HepG2 (cell line): Measurements from ENCODE around the gene TUBG1. TPM values are rescaled to one million over a fixed set of nuclear protein-coding genes. Genes with fewer than 3 reads are reported as not detected.
A peak's percentile ranks its signal among the peaks of the same experiment; 100 is the strongest.

Experiments used
- ATAC-seq: fragments of 200-7000 bp; cut with Tn5 transposase; 3 replicates; pipeline ENCODE4 v1.9.1; 2020; ENCODE audit warnings: mild to moderate bottlenecking, moderate library complexity
- BruUV-seq: library from RNA; stranded (reverse); fragments of 400-500 nt; replicated peaks from 2 replicates; lab custom pipeline; 2021; lab: Mats Ljungman, UMichigan
- CTCF ChIA-PET: fragments of 300-600 bp; formaldehyde crosslinking; extraction: SDS; loops from one replicate; lab custom pipeline; 2021; ENCODE audit warnings: low total read pairs, inconsistent platforms, low intra/inter-chr PET ratio; lab: Yijun Ruan, JAX
- POLR2A ChIA-PET: fragments of 350-600 bp; sonication (Branson Sonifier 250); formaldehyde crosslinking; loops from one replicate; lab custom pipeline; 2020; ENCODE audit warnings: antibody characterized with exemption, inconsistent platforms; lab: Yijun Ruan, JAX
- DNase-seq: peaks from one replicate; pipeline ENCODE4 v3.0.0-alpha.2; 2015; ENCODE audit warnings: low spot score
- FAIRE-seq: peaks from 3 replicates; lab custom pipeline; 2011; peaks lifted over from hg19 to GRCh38; lab: Jason Lieb, UNC
- H2AFZ ChIP-seq: one replicate; pipeline ENCODE4 v1.6.1; 2011; ENCODE audit warnings: low read length, inconsistent platforms
- H3K27ac ChIP-seq: fragments of 300-600 bp; 3 replicates; pipeline ENCODE4 v1.8.0; 2011; ENCODE audit warnings: mixed run types, mild to moderate bottlenecking, mixed read lengths, low read length, inconsistent platforms; ENCODE audit not compliant: insufficient read depth; ENCODE audit errors: extremely low read length
- H3K27me3 ChIP-seq, 2 experiments: fragments of 200-600 bp in 1 of 2; 2 replicates in 1 of 2; 3 replicates in 1 of 2; pipeline versions ENCODE4 v1.6.0 to v1.8.0; 2011; ENCODE audit warnings: low read length in 2 of 2, mild to moderate bottlenecking in 2 of 2, moderate library complexity in 2 of 2, inconsistent platforms in 1 of 2; ENCODE audit not compliant: insufficient read depth in 2 of 2, control insufficient read depth in 1 of 2
- H3K36me3 ChIP-seq, 2 experiments: fragments of 200-600 bp in 1 of 2; replicated peaks in 1 of 2; 2 replicates in 1 of 2; 3 replicates in 1 of 2; pipeline versions ENCODE4 v1.5.1 to v1.8.0; 2011; ENCODE audit warnings: low read length in 2 of 2, inconsistent platforms in 1 of 2; ENCODE audit not compliant: insufficient read depth in 2 of 2, control insufficient read depth in 1 of 2
- H3K4me1 ChIP-seq: 2 replicates; pipeline ENCODE4 v1.5.1; 2012; ENCODE audit warnings: low read length, inconsistent platforms; ENCODE audit not compliant: insufficient read depth
- H3K4me2 ChIP-seq: 2 replicates; pipeline ENCODE4 v1.6.0; 2011; ENCODE audit warnings: low read depth, low read length, inconsistent platforms
- H3K4me3 ChIP-seq, 3 experiments: fragments of 200-600 bp in 1 of 3; sonication (generic), shearing (Covaris generic) in 1 of 3; replicated peaks in 1 of 3; 2 replicates each; pipeline ENCODE4 v1.5.1; 2011 to 2016; ENCODE audit warnings: low read length in 3 of 3, inconsistent platforms in 2 of 3, low read depth in 2 of 3, mild to moderate bottlenecking in 2 of 3, control low read depth in 1 of 3, mixed read lengths in 1 of 3; ENCODE audit not compliant: insufficient read depth in 1 of 3
- H3K79me2 ChIP-seq: one replicate; pipeline ENCODE4 v1.6.1; 2011; ENCODE audit warnings: low read length, inconsistent platforms; ENCODE audit not compliant: insufficient read depth
- H3K9ac ChIP-seq: 2 replicates; pipeline ENCODE4 v1.6.0; 2011; ENCODE audit warnings: mild to moderate bottlenecking, low read depth, low read length, inconsistent platforms; ENCODE audit not compliant: insufficient read depth
- H3K9me3 ChIP-seq: 2 replicates; pipeline ENCODE4 v1.5.1; 2012; ENCODE audit warnings: mild to moderate bottlenecking, low read length
- H4K20me1 ChIP-seq: 2 replicates; pipeline ENCODE4 v1.6.0; 2011; ENCODE audit warnings: inconsistent platforms, mild to moderate bottlenecking, low read length, moderate library complexity; ENCODE audit not compliant: insufficient read depth
- EP300 ChIP-seq, 3 experiments: sonication (generic) in 1 of 3; formaldehyde crosslinking in 1 of 3; IDR thresholded peaks; 2 replicates each; pipeline versions ENCODE4 v1.5.1 to v1.6.1; 2011 to 2020; ENCODE audit warnings: low read depth in 2 of 3, low read length in 2 of 3, borderline replicate concordance in 1 of 3, improper control_type of control experiment in 1 of 3, mild to moderate bottlenecking in 1 of 3, missing genetic modification reagents in 1 of 3, moderate library complexity in 1 of 3
- GFI1 ChIP-seq: sonication (generic); formaldehyde crosslinking; IDR thresholded peaks from 2 replicates; pipeline ENCODE4 v1.5.0; 2020; ENCODE audit warnings: missing genetic modification reagents, mild to moderate bottlenecking, borderline replicate concordance
- KDM2A ChIP-seq: sonication (generic); formaldehyde crosslinking; IDR thresholded peaks from 2 replicates; pipeline ENCODE4 v1.4.0; 2020; ENCODE audit warnings: low read depth, missing genetic modification reagents, borderline replicate concordance
- POLR2A ChIP-seq, 2 experiments: IDR thresholded peaks; 2 replicates each; pipeline ENCODE4 v1.6.1; 2011; ENCODE audit warnings: low read depth in 2 of 2, low read length in 2 of 2, mild to moderate bottlenecking in 1 of 2, moderate library complexity in 1 of 2; ENCODE audit not compliant: insufficient read depth in 1 of 2
- POLR2AphosphoS5 ChIP-seq: IDR thresholded peaks from 2 replicates; pipeline ENCODE4 v1.6.1; 2012; ENCODE audit warnings: low read depth, low read length
- POLR2G ChIP-seq: fragments of 200-400 bp; formaldehyde crosslinking; IDR thresholded peaks from 2 replicates; pipeline ENCODE4 v1.6.1; 2018; ENCODE audit warnings: mild to moderate bottlenecking, low read depth, low read length, moderate library complexity
- ZNF121 ChIP-seq: sonication (generic); formaldehyde crosslinking; IDR thresholded peaks from 2 replicates; pipeline ENCODE4 v1.5.0; 2020; ENCODE audit warnings: mild to moderate bottlenecking, missing genetic modification reagents
- ZNF652 ChIP-seq: IDR thresholded peaks from 2 replicates; pipeline ENCODE4 v1.6.1; 2016; ENCODE audit warnings: low read depth, borderline replicate concordance
- WGBS: methylation state at CpG from one replicate; pipeline ENCODE4 v1.1.6; 2017; ENCODE audit warnings: low lambda C conversion rate; 5-methylcytosine and 5-hydroxymethylcytosine counted together
- in situ Hi-C: cut with HindIII; loops from 2 replicates; pipeline ENCODE4 v1.10.0; 2017; ENCODE audit warnings: low pct_unique_long_range_greater_than_20kb; ENCODE audit not compliant: extremely low pct_ligation_motif_present
- intact Hi-C: fragments of 100-400 bp; cut with micrococcal nuclease; formaldehyde crosslinking; loops from one replicate; pipeline ENCODE4 v1.10.0; 2022; ENCODE audit not compliant: unreplicated experiment
- polyA plus RNA-seq, 8 experiments: library from polyadenylated mRNA; depleted of rRNA in 3 of 8; stranded (reverse) in 7 of 8; unstranded in 1 of 8; fragments of >200 nt; fragmentation: Illumina TruSeq in 4 of 8; extraction: Trizol in 4 of 8; gene quantifications; 2 replicates each; pipeline versions ENCODE4 v1.2.1 to v1.2.3, GENCODE V29; 2011 to 2016; ENCODE audit warnings: low read depth in 4 of 8, missing spikeins in 1 of 8, mixed read lengths in 1 of 8; ENCODE audit not compliant: insufficient read depth in 1 of 8
- total RNA-seq, 5 experiments: library from RNA; depleted of rRNA; stranded (reverse); fragments of >200 nt; fragmentation: Illumina TruSeq; extraction: Trizol; gene quantifications; 2 replicates each; pipeline ENCODE4 v1.2.3, GENCODE V29; 2016; ENCODE audit warnings: low read depth in 1 of 5
- TF ChIP-seq, protein P1 (sequence below): sonication (generic); formaldehyde crosslinking; IDR thresholded peaks from 2 replicates; pipeline ENCODE4 v1.4.0; 2020; ENCODE audit warnings: mild to moderate bottlenecking, missing genetic modification reagents

The TUBG1 gene
- total and polyA plus RNA-seq, 2 of the 13 experiments (the other 11 are each of a cell fraction or from before 2014, with no cell fraction given): 74.1 to 137 TPM

DNA sequence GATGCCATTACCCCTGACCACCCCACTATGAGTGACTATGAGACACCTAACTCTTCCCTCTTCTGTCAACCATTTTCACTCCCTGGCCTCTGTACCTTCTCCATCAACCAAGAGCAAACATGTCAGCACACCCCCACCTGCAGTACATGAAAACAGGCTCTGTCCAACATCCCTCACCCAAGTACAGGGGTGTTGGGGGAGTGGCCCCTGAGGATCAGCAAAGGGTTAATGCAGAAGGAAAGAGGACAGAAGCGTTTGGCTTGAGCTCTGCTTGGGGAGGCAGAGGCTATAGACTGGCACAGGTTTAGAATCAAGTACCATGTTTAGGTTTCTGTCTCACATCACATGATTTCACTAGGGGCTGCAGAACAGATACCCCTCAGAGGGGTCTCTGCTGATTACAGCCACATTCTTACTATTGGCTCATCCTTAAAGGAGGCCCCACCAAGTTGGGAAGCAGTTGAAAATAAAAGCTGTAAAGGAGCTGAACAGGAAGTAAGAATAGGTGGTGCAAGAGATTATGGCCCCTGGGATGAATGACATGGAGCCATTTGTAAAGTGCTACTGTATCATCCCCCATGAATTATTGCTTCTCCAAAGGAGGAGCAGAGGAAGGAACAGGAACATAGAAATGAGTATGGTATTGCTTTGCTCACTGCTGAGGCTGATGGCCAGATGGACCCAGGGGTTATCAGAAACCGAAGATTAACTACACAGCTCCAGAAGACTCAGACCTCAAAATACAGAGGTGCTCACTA lies 29.5 kb upstream of the TUBG1 start:
- in situ Hi-C loops (no loop called here), intact Hi-C loops (loop anchor here (2.0 to 5.0 kb wide), 2 partner anchors 101 to 182 kb away; partner anchors contain the start of genes CCR10 and RAMP2)
- H3K9me3 ChIP-seq: no peaks in the 10 kb centered on the region
- H3K4me2 ChIP-seq: no peak overlapping the region
- H3K79me2 ChIP-seq: peaks cover 23% of the 10 kb centered on the region
- H2AFZ ChIP-seq: no peak overlapping the region
- ATAC-seq (no peak), FAIRE-seq (no peak), DNase-seq (no peak)
- no peak for TF ChIP-seq ZNF121 (CRISPR knock-in tag)
- TF ChIP-seq GFI1 (CRISPR knock-in tag): 0 out of 2 replicates have a peak, but pooled peaks have one; percentile 22
- TF ChIP-seq POLR2G: peak; percentile 44; the same call in 1 of the 2 replicates
- peak; percentile 86 for TF ChIP-seq ZNF652 (CRISPR knock-in tag)
- peak; percentile 30; the same call in 1 of the 2 replicates for TF ChIP-seq POLR2AphosphoS5
- TF ChIP-seq, protein P1, sequence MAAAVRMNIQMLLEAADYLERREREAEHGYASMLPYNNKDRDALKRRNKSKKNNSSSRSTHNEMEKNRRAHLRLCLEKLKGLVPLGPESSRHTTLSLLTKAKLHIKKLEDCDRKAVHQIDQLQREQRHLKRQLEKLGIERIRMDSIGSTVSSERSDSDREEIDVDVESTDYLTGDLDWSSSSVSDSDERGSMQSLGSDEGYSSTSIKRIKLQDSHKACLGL: no peak
- 0 out of 4 replicates have a peak, but pooled peaks of 1 of the 2 experiments have one; percentile 1 for TF ChIP-seq POLR2A (IDR thresholded peaks at IDR 0.05; ENCODE audit: insufficient read depth in 1 of 2, low read depth in 2 of 2, low read length in 2 of 2)
- 0 out of 2 replicates have a peak, but pooled peaks have one; percentile 24 for TF ChIP-seq KDM2A (CRISPR knock-in tag)
- TF ChIP-seq EP300 (IDR thresholded peaks at IDR 0.05; ENCODE audit: low read depth in 2 of 2, low read length in 2 of 2): no peak
- 0 out of 2 replicates have a peak, but pooled peaks have one; percentile 20 for TF ChIP-seq EP300 (CRISPR knock-in tag; IDR thresholded peaks at IDR 0.05; ENCODE audit: borderline replicate concordance)
- H3K27me3 ChIP-seq: no peaks in the 10 kb centered on the region; a peak in 1 of 5 replicates
- H3K9ac ChIP-seq: no peak overlapping the region
- H3K4me1 ChIP-seq: peaks cover 29% of the 10 kb centered on the region
- H3K36me3 ChIP-seq: peaks cover 27 to 54% of the 10 kb centered on the region in 2 experiments
- no peak overlapping the region for H3K27ac ChIP-seq
- TSS peak; percentile 21 for BruUV-seq
- H3K4me3 ChIP-seq: no peak overlapping the region
- POLR2A ChIA-PET: interaction anchor here (0.8 to 8.5 kb wide), 3 partner anchors 15 to 29 kb away, joined by 3 to 128 read pairs (median 11); partner anchors contain the start of genes COASY, MLX, RETREG3 and TUBG1
- CTCF ChIA-PET: interaction anchor here (1.0 kb wide), 1 partner anchor 101 kb away, joined by 3 read pairs; no protein-coding TSS in a partner anchor
- H4K20me1 ChIP-seq: no peaks in the 10 kb centered on the region
- WGBS: 83% methylated on average over 2 of the region's 2 CpGs
